Activated T-cell treated with anti-CD3 and anti-CD28 coated beads, Interleukin-2, amount 50 U/mL, for 1 hour (primary cell): ENCODE measurements around the gene TAB2.

Experiments
- DNase-seq: peaks from one replicate; pipeline ENCODE4 v3.0.0-alpha.2; 2020

The TAB2 gene

GRCh38 chr6:149317644-149318571 lies at the start of gene TAB2:
Gene TAB2 (plus strand): TSS chr6:149317712. CDS start chr6:149369998, 52,286 bp downstream.
- peak; percentile 77 for DNase-seq

- DNase-seq: no peak
Measured at GRCh38 chr6:149268146-149268545, 49.4 kb upstream of the TAB2 start.

GRCh38 chr6:149268768-149269167 lies 48.7 kb upstream of the TAB2 start:
- no peak for DNase-seq

- DNase-seq: no peak
Measured at GRCh38 chr6:149270616-149271015, 46.9 kb upstream of the TAB2 start.

- DNase-seq: peak; percentile 55
Measured at GRCh38 chr6:149271348-149272340, 45.9 kb upstream of the TAB2 start.

GRCh38 chr6:149273318-149273717 lies 44.2 kb upstream of the TAB2 start:
- DNase-seq: no peak

- no peak for DNase-seq
Measured at GRCh38 chr6:149275621-149276020, 41.9 kb upstream of the TAB2 start.

GRCh38 chr6:149277621-149278020 lies 39.9 kb upstream of the TAB2 start:
- DNase-seq: no peak

- no peak for DNase-seq
Measured at GRCh38 chr6:149278997-149279396, 38.5 kb upstream of the TAB2 start.

- no peak for DNase-seq
Measured at GRCh38 chr6:149284904-149285303, 32.6 kb upstream of the TAB2 start.

- DNase-seq: no peak
Measured at GRCh38 chr6:149285626-149286025, 31.9 kb upstream of the TAB2 start.

- DNase-seq: no peak
Measured at GRCh38 chr6:149286905-149287304, 30.6 kb upstream of the TAB2 start.

- no peak for DNase-seq
Measured at GRCh38 chr6:149289192-149289781, 28.2 kb upstream of the TAB2 start.

GRCh38 chr6:149289966-149290365 lies 27.5 kb upstream of the TAB2 start:
- no peak for DNase-seq

GRCh38 chr6:149293244-149293643 lies 24.3 kb upstream of the TAB2 start:
- no peak for DNase-seq

GRCh38 chr6:149300563-149300962 lies 16.9 kb upstream of the TAB2 start:
- no peak for DNase-seq

- no peak for DNase-seq
Measured at GRCh38 chr6:149302723-149303122, 14.8 kb upstream of the TAB2 start.

- no peak for DNase-seq
Measured at GRCh38 chr6:149303468-149303867, 14.0 kb upstream of the TAB2 start.

GRCh38 chr6:149305372-149305771 lies 12.1 kb upstream of the TAB2 start:
- DNase-seq: no peak

- no peak for DNase-seq
Measured at GRCh38 chr6:149306967-149307366, 10.5 kb upstream of the TAB2 start.

- no peak for DNase-seq
Measured at GRCh38 chr6:149311293-149311692, 6.2 kb upstream of the TAB2 start.

GRCh38 chr6:149311766-149312165 lies 5.7 kb upstream of the TAB2 start:
- DNase-seq: no peak

GRCh38 chr6:149313070-149313469 lies 4.4 kb upstream of the TAB2 start:
- no peak for DNase-seq
